GM18505 (cell line): ENCODE results near the gene MAML2.
"Not testable (repeated sequence)": the region's sequence is repeated elsewhere in the genome, so short reads cannot be mapped to it uniquely, and the experiment has no call there.

Source experiments
- ATAC-seq: cut with Tn5 transposase; IDR thresholded peaks from one replicate; pipeline ENCODE4 v1.9.1; 2021; ENCODE audit not compliant: unreplicated experiment
- POLR2A ChIP-seq: IDR thresholded peaks from 4 replicates; pipeline ENCODE4 v1.6.1; 2011; ENCODE audit warnings: borderline replicate concordance; ENCODE audit not compliant: insufficient read depth, insufficient read length; ENCODE audit errors: extremely low read depth

MAML2 gene

DNA sequence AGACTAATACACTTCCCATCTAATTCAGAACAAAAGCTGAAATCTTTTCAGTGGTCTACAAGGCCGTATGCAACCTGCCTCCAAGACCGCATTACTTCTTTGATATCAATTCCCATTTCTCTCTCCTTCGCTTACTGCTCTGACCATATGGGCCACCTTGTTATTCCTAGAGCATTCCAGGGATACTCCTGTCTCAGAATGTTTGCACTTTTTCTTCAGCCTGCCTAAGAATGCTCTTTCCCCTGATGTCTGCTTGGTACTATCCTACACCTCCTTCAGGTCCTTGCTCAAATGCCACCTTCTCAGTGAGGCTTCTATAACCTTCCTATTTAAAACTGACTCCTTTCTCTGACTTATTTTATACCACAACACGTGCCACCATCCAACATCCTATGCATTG is 71.2 kb downstream of the MAML2 start:
- no peak for ATAC-seq
- TF ChIP-seq POLR2A = no peak

DNA sequence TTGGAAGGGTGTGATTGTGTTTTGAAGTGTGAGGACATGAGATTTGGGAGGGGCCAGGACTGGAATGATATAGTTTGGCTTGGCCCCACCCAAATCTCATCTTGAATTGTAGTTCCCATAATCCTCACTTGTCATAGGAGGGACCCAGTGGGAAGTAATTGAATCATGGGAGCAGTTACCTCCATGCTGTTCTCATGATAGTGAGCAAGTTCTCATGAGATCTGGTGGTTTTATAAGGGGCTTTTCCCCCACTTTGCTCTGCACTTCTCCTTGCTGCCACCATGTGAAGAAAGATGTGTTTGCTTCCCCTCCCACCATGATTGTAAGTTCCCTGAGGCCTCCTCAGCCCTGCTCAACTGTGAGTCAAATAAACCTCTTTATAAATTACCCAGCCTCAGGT is 71.6 kb downstream of the MAML2 start:
- ATAC-seq = not testable (repeated sequence)

DNA sequence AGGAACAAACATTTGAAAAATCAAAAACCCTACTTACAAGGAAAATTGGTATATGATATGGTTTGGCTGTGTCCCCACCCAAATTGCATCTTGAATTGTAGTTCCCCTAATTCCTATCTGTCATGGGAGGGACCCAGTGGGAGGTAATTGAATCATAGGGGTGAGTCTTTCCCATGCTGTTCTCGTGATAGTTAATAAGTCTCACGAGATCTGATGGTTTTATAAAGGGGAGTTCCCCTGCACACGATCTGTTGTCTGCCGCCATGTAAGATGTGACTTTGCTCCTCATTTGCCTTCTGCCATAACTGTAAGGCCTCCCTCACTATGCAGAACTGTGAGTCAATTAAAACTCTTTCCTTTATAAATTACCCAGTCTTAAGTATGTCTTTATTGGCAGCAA is 74.5 kb downstream of the MAML2 start:
- not testable (repeated sequence) for ATAC-seq

DNA sequence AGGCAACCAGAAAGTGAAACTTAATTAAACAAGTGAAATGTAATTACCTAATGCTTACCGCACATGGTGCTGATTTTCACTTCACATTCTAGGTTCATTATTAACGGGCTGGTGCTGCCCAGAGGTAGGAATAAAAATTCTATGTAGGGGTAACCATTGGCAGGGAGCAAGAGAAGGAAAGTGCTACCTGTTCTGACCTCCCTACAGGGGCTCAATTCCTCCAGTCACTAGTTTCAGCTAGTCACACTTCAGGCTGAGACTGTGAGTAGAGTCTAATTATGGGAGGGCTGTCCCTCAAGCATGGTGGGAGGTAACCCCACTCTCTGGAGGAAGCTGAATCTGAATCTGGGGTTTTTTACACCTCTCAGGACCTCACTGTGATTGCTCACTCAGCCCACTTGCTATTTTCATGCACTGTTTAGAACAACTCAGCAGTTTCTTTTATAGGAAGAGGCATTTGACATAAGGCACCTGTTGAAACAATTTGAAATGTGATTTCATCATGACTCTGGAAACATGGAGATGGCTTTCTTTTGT is 75.4 kb downstream of the MAML2 start:
- no peak for TF ChIP-seq POLR2A
- peak; percentile 94 for ATAC-seq

DNA sequence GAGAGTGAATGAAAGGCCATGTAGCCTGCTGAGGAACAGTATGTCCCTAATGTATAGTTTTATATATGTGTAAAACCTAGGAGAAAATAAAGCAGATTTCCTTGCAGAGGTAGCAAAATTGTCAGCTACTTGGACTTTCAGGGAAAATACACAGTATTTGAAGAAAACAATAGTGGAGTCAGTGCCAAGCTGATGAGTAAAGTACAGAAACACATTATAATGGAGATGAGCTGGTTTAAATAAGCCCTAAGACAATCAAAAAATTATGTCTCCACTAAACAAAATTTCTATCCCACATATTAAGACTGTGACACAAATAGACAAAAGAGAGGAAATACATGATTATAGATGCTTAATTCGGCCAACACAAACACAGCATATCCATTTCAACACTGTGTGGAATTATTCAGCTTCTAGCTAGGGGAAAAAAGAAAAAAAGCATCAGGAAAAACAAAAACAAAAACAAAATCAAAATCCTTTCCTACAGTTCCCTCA is 75.9 kb downstream of the MAML2 start:
- TF ChIP-seq POLR2A = no peak
- no peak for ATAC-seq

DNA sequence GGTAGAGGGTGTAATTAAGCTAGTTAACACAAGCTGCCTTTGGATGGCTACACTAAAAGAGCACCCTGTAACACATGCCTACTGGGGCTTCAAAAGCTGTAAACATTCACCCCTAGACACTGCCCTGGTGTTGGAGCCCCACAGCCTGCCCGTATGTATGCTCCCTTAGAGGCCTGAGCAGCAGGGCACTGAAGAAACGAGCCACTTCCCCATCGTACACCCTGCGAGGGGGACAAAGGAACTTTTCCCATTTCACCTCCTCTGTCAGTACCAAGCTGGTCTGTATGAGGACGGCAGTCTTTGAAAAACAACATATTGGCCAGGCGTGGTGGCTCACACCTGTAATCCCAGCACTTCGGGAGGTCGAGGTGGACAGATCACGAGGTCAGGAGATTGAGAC is 77.0 kb downstream of the MAML2 start:
- no peak for TF ChIP-seq POLR2A

DNA sequence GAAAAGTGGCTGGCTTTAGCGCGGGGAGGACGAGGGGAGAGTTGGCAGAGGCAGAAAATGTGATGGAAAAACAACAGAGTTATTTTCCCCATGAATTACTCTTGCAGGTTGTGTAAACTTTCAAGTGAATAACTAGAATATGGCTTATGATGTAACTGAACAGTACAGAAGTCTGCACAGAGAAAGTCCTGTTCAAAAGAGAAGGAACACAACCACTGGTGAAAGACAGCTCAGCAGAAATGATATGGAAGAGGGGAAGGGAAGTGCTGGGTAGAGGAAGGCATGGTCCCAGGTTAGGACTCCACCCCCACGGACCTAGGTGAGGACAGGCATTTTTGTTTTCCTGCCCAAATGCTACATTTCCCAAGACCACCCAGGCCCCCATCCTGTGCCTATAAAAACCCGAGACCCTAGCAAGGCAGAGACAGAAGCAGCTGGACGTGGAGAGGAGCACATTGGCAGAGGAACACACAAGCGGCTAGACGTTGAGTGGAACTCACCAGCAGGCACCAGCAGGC is 77.7 kb downstream of the MAML2 start:
- TF ChIP-seq POLR2A = no peak
- ATAC-seq = no peak

More for the DNA sequence above, 77.0 kb downstream of the MAML2 start:
- no peak for ATAC-seq

DNA sequence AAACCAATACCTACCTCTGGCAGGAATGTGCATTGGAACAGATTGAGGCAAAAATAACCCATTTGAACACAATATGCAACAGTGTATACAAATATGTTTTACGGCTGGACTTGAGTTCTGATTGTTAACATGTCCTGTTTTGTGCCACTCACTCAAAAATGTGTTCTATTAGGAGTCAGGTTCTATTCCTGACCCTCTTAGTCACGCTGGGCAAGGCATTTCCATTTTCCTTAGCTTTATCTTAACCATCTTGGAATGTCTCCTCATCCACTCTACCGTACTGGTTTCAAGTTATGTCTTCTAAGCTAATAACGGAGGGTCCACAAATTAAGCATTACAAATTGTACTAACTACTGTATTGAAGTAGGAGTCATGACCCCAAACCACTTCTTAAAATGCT is 78.6 kb downstream of the MAML2 start:
- no peak for TF ChIP-seq POLR2A
- ATAC-seq = no peak

DNA sequence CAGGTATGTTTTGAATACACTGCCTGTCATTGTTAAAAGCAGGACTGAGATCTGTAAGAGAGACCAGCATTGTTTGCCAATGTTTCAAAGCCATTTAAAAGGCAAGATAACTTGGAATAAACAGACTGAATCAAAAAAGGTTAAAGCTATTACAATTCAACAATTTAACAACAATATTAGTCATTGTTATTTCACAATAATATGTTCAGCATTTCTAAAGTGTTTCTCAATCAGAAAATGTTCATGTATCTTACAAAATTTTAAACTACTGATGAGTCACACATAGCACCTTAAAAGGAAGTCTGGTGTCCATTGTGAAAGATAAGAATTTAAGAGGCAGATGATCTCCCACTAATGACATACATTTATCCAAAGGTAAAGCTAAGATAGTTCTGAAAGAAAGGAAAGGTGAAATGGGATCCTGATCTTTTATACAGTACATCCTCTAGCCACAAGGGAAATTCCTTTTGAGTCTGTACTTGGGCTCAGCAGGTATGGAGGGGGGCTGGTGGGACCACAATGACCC is 79.7 kb downstream of the MAML2 start:
- ATAC-seq = no peak

DNA sequence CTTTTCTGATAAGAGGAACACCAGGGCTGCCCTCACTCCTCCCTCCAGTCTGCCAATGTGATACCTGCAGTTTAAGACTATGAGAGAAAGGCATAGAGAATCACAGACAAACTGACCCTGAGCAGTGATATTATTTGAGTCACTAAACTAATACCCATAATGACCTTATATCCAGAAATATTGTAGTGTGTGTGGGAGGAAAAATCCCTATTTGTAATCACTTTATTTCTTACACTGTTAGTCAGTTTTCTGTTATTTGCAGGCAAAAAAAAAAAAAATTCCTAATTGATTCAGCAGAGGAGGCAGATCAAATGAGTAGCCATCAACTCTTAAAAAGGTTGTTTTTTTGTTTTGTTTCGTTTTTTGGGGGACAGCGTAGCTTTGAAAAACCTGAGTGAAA is 82.5 kb downstream of the MAML2 start:
- TF ChIP-seq POLR2A = no peak
- ATAC-seq = no peak

More for the DNA sequence above, 79.7 kb downstream of the MAML2 start:
- no peak for TF ChIP-seq POLR2A

DNA sequence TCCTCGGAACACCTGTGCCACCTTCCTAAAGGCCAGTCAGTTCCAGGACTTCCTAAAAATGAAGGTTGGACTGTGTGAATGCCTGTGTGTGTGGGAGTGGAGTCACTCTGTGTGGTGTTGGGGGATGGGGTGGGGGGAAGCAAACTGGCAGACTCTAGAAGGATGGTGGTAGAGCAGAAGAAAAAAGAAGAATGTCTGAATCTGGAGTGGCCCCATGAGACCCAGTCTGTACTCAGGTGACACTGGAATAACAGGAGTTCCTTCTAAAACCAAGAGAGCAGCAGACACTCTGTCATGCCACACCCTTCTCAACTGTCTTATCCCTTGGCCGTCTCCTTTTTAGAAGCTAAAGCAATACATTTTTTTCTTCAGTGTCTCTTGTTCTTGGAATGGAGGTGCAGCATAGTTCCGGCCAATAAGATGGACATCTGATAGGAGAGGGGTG is 82.9 kb downstream of the MAML2 start:
- no peak for TF ChIP-seq POLR2A
- ATAC-seq = no peak

DNA sequence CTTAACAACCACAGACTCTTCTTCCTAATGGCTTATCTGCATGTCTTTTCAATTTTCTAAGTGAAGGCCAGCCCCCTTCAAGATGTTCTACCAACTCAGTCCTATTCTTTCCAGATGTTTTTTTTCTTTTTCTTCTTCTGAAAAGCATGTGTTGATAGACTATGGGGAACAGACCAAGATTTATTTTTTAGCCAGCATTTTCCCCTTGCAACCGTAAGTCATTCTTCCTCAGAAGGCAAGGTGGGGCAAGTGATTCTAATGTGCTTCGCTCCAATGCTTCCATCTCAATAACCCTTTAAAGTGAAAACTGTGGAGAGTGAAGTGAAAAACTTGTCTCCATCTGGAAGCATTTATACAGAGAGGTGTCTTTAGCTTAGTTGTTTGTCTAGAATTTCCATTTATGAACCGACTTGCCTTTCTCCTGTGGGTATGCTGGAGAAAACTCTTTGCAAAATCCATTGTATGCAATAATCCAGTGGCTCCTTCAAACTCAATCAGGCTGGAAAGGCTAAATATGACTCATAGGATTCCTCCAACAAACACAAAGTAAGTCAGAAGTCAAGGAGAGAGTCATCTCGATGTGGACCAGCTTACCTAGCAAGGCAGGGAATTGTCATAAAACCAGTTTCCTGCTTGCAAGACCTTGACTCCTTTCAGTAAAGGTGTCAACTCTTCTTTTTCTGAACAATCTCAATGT is 83.7 kb downstream of the MAML2 start:
- no peak for TF ChIP-seq POLR2A
- ATAC-seq = no peak

DNA sequence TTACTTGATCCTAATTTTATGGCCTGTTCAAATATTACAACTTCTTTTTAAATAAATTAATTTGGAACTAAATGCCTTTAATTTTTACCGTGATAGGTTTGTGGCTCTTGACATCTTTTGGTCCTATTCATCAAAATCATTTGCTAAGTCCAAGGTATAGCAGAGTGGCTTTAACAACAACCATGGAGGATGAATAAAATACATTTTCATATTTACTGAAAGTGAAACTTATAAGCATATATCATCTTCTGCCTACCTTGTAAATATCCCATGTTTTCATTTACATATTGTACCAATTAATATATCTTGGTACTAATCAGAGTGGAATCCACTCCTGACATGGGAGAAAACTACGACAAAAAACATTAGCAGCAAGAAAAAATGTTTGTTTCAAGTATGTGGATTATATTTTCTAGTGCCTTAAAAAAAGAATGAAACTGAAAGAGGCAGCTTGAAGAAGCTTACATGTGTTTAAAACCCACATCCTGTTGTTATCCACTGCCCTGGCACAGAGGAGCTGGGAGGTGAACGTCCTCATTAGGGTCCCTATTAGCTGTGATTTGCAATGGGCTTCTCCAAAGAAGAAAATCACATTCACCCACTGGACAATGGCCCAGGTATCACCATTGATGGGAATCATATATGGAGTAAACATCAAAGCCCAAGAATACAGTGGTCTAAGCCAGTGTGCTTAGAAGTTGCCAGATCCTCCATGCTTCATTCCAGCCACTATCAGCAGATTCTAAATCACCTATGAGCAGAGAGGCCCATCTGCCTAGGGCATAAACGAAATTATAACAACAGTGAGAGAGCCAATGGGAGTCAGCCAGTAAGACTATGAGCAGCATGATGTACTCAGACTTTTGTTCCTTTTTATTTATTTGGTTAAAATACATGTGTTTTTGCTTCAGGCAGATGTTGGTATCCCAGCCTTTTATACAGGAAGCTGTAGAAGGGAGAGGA is 84.7 kb downstream of the MAML2 start:
- TF ChIP-seq POLR2A = no peak
- ATAC-seq = peak; percentile 73
